Inflammatory macrophage treated with lipopolysaccharide for 1 hour (primary cell): Measurements from ENCODE around the gene ERAS.
"Not testable (repeated sequence)": the region's sequence is repeated elsewhere in the genome, so short reads cannot be mapped to it uniquely, and the experiment has no call there.

Source experiments
- DNase-seq, 2 donors: peaks; one replicate each; pipeline ENCODE4 v3.0.0-alpha.2; 2020 to 2022

ERAS gene

GRCh38 chrX:48798318-48798717, 28.0 kb upstream of the ERAS start:
- no peak for DNase-seq

- peak in 1 of 2 donors; percentile 21 for DNase-seq
Measured at GRCh38 chrX:48800574-48801279, 25.6 kb upstream of the ERAS start.

GRCh38 chrX:48801280-48802088, 24.8 kb upstream of the ERAS start, which contains the start of gene HDAC6:
TSS of gene HDAC6 (plus strand) at chrX:48802067. CDS start at chrX:48802693, 626 bp downstream.
- DNase-seq = peak; percentile 94 to 97

- peak; percentile 72 for DNase-seq
Measured at GRCh38 chrX:48802089-48802904, 24.0 kb upstream of the ERAS start.

- peak in 1 of 2 donors; percentile 3 for DNase-seq
Measured at GRCh38 chrX:48802905-48803200, 23.5 kb upstream of the ERAS start.

- DNase-seq = no peak
Measured at GRCh38 chrX:48806081-48806480, 20.2 kb upstream of the ERAS start.

- DNase-seq = peak; percentile 41 to 71
Measured at GRCh38 chrX:48813644-48814043, 12.7 kb upstream of the ERAS start.

- no peak for DNase-seq
Measured at GRCh38 chrX:48814722-48815121, 11.6 kb upstream of the ERAS start.

- DNase-seq = no peak
Measured at GRCh38 chrX:48815266-48815665, 11.0 kb upstream of the ERAS start.

GRCh38 chrX:48816014-48816810, 10.1 kb upstream of the ERAS start:
- DNase-seq = no peak

- no peak for DNase-seq
Measured at GRCh38 chrX:48818098-48818497, 8.2 kb upstream of the ERAS start.

GRCh38 chrX:48818866-48819265, 7.4 kb upstream of the ERAS start:
- DNase-seq = no peak

GRCh38 chrX:48819394-48819793, 6.9 kb upstream of the ERAS start:
- DNase-seq = not testable (repeated sequence)

GRCh38 chrX:48823053-48823452, 3.3 kb upstream of the ERAS start:
- no peak for DNase-seq

GRCh38 chrX:48824066-48824465, 2.2 kb upstream of the ERAS start:
- no peak for DNase-seq

- no peak for DNase-seq
Measured at GRCh38 chrX:48826876-48827653, 752 bp downstream of the ERAS start.

- no peak for DNase-seq
Measured at GRCh38 chrX:48827654-48827968, 1.3 kb downstream of the ERAS start.

GRCh38 chrX:48829016-48829735, 2.9 kb downstream of the ERAS start:
- no peak for DNase-seq

- no peak for DNase-seq
Measured at GRCh38 chrX:48831136-48831908, 5.0 kb downstream of the ERAS start.

GRCh38 chrX:48831909-48832291, 5.6 kb downstream of the ERAS start:
- DNase-seq = no peak
